Thoracic aorta (tissue), 2 donors: ENCODE measurements around the gene FBLN2. TPM values are rescaled to one million over a fixed set of nuclear protein-coding genes. Genes with fewer than 3 reads are reported as not detected.

Experiments used
- ATAC-seq: fragments of 150-250 bp; one replicate; pipeline ENCODE4 v1.8.0; 2017; ENCODE audit warnings: low read depth; ENCODE audit not compliant: insufficient number of reproducible peaks, low FRiP score
- DNase-seq: peaks from one replicate; pipeline ENCODE4 v3.0.0-alpha.2; 2020; ENCODE audit warnings: low spot score
- H3K27ac ChIP-seq, 2 donors: fragments of 200-600 bp; sonication (generic); 1 replicate in 1 of 2; 2 replicates in 1 of 2; pipeline ENCODE4 v1.5.1; 2016; ENCODE audit warnings: mild to moderate bottlenecking in 2 of 2, moderate library complexity in 2 of 2
- H3K27me3 ChIP-seq: fragments of 200-600 bp; sonication (generic); replicated peaks from 2 replicates; pipeline ENCODE4 v1.6.0; 2016; ENCODE audit warnings: mild to moderate bottlenecking; ENCODE audit not compliant: insufficient read depth
- H3K36me3 ChIP-seq: fragments of 200-600 bp; sonication (generic); one replicate; pipeline ENCODE4 v1.5.1; 2016
- H3K4me1 ChIP-seq, 2 donors: fragments of 200-600 bp; sonication (generic); 1 replicate in 1 of 2; 2 replicates in 1 of 2; pipeline versions ENCODE4 v1.5.1 to v1.6.0; 2016; ENCODE audit warnings: low read depth in 2 of 2, mild to moderate bottlenecking in 1 of 2; ENCODE audit not compliant: control insufficient read depth in 1 of 2
- H3K4me3 ChIP-seq: fragments of 200-600 bp; sonication (generic); 2 replicates; pipeline ENCODE4 v1.5.1; 2016; ENCODE audit warnings: mild to moderate bottlenecking
- H3K9me3 ChIP-seq: fragments of 200-600 bp; sonication (generic); 2 replicates; pipeline ENCODE4 v1.5.1; 2016
- total RNA-seq, 2 donors: library from RNA; depleted of rRNA; stranded (reverse); fragments of >200 nt; gene quantifications; one replicate each; pipeline versions ENCODE4 v1.1.0 to v1.2.3, GENCODE V29; 2016
- TF ChIP-seq, protein P1 (sequence below): fragments of 200-600 bp; sonication (generic); IDR thresholded peaks from one replicate; pipeline ENCODE4 v1.5.1; 2019; ENCODE audit warnings: antibody characterized with exemption

Gene FBLN2
- total RNA-seq, 2 donors from 2014 or later = 233 to 328 TPM

DNA sequence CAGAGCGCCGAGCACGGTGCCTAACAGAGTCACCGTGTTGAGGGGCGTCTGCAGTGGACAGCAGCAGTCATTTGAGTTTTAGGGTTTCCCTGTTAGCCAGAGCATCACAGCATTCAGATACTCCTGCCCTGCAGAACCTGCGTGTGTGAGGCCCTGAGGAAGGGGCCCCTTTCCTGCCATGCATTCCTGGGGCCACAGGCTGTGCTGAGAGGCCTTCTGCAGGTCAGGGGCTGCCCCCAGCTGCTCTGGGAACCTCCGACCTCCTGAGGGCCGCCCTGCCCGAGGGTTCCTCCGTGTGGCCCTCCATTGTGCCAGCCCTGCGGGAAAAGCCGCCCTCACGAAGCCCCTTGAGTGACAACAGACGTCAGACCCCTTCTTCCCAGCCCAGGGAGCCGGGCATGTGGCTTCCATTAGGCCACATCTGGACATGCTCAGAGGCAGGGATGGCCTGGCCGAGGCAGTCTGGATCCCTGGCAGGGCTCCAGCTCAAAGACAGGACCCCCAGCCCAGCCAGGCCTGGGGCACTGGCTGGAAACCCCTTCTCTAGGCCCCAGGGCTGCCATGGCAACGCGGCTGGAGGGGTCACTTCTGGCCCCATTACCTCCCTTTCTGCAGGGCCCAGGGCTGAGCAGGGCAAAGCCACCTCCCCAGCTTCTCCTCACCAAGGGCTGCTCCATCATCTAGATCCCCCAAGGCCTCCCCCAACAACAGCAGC lies 25.3 kb downstream of the FBLN2 start:
- Histone ChIP-seq H3K4me3 (no peak overlapping the region), H3K36me3 (no peaks in the 10 kb centered on the region), H3K9me3 (no peaks in the 10 kb centered on the region), H3K4me1 (no peaks in the 10 kb centered on the region), H3K27me3 (no peaks in the 10 kb centered on the region), H3K27ac (no peak overlapping the region)
- ATAC-seq (no peak), DNase-seq (no peak)
- TF ChIP-seq, protein P1, sequence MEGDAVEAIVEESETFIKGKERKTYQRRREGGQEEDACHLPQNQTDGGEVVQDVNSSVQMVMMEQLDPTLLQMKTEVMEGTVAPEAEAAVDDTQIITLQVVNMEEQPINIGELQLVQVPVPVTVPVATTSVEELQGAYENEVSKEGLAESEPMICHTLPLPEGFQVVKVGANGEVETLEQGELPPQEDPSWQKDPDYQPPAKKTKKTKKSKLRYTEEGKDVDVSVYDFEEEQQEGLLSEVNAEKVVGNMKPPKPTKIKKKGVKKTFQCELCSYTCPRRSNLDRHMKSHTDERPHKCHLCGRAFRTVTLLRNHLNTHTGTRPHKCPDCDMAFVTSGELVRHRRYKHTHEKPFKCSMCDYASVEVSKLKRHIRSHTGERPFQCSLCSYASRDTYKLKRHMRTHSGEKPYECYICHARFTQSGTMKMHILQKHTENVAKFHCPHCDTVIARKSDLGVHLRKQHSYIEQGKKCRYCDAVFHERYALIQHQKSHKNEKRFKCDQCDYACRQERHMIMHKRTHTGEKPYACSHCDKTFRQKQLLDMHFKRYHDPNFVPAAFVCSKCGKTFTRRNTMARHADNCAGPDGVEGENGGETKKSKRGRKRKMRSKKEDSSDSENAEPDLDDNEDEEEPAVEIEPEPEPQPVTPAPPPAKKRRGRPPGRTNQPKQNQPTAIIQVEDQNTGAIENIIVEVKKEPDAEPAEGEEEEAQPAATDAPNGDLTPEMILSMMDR = no peak

GRCh38 chr3:13574798-13575451 lies 26.0 kb downstream of the FBLN2 start:
- Histone ChIP-seq H3K27me3 (no peaks in the 10 kb centered on the region), H3K9me3 (no peaks in the 10 kb centered on the region), H3K27ac (no peak overlapping the region), H3K4me3 (no peak overlapping the region), H3K36me3 (no peaks in the 10 kb centered on the region), H3K4me1 (no peaks in the 10 kb centered on the region)
- ATAC-seq (no peak), DNase-seq (peak; percentile 17)
- TF ChIP-seq, protein P1 = no peak

DNA sequence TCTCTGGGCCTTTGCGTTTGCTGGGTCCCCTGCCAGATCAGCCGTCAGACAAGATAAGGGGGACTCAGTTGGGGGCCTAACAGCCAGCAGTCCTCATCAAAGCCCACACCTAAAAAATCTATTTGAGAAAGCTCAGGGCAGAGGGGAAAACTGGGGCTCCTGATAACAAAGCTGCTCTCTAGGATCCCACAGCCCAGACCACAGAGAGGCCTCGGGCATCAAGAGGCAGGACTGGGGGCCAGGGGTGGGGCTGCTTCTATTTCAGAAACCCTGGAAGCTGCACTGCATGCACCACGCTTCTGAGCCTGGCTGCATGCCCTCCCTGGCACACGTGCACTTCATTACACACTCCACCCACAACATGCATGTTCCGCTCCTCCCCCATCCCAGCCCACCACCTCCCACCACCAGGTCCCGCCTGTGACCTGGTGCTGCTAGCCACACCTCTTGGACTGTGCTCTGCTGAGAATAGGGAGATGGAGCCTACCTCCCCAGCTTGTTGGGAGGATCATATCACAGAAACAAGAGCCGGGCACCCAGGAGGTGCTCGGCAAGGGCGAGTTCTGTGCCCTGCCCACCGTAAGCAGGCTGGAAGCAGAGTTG lies 26.6 kb downstream of the FBLN2 start:
- no peak overlapping the region for H3K27ac ChIP-seq

GRCh38 chr3:13577181-13578121 lies 28.5 kb downstream of the FBLN2 start:
- no peak for ATAC-seq

More for the DNA sequence above, 26.6 kb downstream of the FBLN2 start:
- no peak for ATAC-seq
- DNase-seq = no peak
- Histone ChIP-seq H3K36me3 (no peaks in the 10 kb centered on the region), H3K4me1 (no peaks in the 10 kb centered on the region), H3K27me3 (no peaks in the 10 kb centered on the region), H3K4me3 (no peak overlapping the region), H3K9me3 (no peaks in the 10 kb centered on the region)
- TF ChIP-seq, protein P1 = no peak

More at GRCh38 chr3:13577181-13578121, 28.5 kb downstream of the FBLN2 start:
- no peak for DNase-seq
- TF ChIP-seq, protein P1 = no peak
- no peaks in the 10 kb centered on the region for H3K9me3 ChIP-seq
- H3K4me1 ChIP-seq = no peaks in the 10 kb centered on the region
- no peaks in the 10 kb centered on the region for H3K27me3 ChIP-seq
- no peak overlapping the region for H3K4me3 ChIP-seq
- no peak overlapping the region for H3K27ac ChIP-seq
- no peaks in the 10 kb centered on the region for H3K36me3 ChIP-seq
